ENCODE results near the gene OMP.

The OMP gene

GRCh38 chr11:77139201-77139600 is 36.6 kb downstream of the OMP start:
- DNase-seq (ENCODE audit: low read depth, low spot score): no peak

GRCh38 chr11:77140231-77140851 is 37.7 kb downstream of the OMP start:
- DNase-seq (ENCODE audit: low read depth, low spot score): no peak

DNA sequence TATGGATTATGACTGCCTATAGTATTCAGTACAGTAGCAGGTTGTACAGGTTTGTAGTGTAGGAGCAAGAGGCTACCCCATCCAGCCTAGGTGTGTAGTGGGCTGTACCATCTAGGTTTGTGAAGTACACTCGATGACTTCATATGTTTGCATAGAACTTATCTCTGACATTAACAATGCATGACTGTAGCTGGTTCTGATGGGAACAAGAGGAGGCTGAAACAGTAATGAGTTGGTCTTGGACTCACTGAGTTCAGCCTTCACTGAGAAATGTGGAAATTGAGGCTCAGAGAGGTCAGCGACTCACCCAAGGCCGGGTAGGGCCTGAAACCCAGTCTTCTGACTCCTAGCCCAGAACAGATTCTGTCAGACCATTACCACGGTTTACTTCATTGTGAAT is 38.4 kb downstream of the OMP start:
- DNase-seq (ENCODE audit: low read depth, low spot score): no peak

DNA sequence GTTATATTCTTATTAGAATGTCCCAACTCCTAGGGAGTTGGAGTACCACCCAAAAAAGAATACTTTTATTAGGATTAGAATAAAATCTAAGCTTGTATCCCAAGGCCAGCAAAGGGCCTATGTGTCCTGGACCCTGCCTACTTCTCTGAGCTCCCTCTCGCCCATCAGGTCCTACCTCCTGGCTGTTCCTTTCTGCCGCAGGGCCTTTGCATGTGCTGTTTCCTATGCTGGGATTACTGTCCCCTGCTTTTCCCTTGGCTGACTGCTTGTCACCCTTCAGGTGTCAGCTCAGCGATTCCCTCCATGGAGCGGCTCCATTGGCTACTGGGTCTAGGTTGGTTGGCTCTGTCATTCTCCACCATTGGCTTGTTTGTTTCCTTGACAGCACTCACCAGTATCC is 38.8 kb downstream of the OMP start:
- no peak for DNase-seq (ENCODE audit: low read depth, low spot score)

DNA sequence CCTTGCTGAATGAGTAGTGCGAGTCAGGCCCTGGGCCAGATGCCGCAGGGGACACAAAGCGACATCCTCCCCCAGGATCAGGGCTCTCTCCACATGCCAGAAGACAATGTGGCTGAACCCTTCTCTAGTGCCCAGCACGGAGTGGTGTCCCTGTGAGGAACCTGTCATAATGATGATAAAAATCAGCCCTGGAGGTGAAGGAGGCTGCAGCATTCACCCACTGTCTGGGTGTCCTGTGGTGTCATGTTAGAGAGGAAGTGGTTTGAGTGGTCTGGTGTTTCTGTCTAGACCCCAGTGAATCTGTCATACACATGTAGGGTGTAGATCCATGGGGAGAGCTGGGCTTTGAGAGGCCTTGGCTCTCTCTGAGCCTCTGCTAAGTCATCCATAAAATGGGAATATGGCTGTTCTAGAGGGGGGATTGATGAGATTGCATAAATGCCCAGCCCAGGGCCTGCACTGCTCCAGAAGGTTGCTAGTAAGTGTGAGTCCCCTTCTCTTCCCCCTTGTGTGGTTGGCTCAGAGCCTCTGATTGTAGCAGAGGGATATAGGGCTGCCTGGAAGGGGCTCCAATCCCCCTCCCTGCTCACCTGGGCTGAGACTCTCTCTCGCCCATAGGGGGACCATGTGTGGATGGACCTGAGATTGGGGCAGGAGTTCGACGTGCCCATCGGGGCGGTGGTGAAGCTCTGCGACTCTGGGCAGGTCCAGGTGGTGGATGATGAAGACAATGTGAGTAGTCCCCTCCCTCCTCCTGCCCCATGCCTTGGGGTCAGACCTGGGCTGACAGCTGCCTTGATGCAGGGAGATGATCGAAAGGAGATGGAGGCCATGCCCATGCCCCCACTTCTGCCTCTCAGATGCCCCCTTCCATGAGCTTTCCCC is 39.7 kb downstream of the OMP start:
- DNase-seq (ENCODE audit: low read depth, low spot score): no peak

DNA sequence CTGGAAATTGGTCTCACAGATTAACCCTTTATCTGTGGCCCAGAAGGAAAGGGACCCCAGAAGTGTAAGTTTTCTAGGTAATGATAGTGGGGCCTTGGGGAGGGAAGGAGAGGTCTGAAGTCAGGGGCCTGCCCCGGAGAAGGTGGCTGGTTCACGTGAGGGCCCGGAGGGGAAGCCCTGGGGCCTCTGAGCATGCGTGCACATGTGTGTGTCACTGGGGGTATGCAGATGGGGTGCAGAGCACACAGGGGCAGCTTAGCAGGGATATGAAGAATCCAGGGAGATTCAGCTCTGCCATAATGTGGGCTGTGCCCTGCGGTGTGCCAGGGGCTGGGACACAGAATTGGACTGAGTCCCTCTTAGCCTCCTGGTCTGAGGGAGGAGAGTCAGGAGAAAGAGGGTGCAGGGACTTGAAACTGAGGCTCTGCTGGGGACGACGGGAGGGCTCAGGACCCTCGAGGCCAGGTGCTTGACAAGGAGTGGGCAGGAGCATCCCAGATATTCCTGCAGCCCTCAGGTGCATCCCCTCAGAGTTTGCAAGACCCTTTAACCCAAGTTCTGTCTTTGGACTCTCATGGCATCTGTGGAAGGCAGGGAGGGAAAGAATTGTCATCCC is 40.9 kb downstream of the OMP start:
- no peak for DNase-seq (ENCODE audit: low read depth, low spot score)

- no peak for DNase-seq (ENCODE audit: low read depth, low spot score)
These were observed 41.7 kb downstream of the OMP start for GRCh38 chr11:77144196-77144856.

DNA sequence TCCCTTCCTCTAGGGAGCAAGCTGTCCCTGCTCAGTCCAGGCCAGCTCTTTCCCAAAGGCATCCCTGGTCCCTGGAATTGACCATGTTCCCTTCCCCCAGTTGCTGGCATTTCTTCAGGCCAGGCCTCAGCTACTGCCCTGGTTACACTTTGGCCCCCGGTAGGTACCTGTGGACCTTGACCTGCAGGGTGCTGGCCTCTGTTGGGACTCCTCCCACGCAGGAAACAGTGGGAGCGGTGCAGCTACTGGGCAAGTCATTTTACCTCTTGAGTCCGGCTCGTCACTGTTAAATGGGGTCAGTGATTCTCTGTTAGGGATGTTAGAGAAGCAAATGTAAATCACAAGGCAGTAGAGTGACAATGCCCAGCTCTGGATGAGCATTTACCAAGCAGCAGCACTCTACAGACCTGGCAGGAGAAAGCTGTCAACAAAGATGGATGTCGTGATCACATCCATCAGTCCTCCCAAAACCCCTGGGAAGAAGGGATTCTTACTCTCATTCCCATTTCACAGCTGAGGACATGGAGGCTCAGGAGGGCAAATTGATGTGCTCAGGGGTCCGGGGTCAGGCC is 42.3 kb downstream of the OMP start:
- no peak for DNase-seq (ENCODE audit: low read depth, low spot score)

DNA sequence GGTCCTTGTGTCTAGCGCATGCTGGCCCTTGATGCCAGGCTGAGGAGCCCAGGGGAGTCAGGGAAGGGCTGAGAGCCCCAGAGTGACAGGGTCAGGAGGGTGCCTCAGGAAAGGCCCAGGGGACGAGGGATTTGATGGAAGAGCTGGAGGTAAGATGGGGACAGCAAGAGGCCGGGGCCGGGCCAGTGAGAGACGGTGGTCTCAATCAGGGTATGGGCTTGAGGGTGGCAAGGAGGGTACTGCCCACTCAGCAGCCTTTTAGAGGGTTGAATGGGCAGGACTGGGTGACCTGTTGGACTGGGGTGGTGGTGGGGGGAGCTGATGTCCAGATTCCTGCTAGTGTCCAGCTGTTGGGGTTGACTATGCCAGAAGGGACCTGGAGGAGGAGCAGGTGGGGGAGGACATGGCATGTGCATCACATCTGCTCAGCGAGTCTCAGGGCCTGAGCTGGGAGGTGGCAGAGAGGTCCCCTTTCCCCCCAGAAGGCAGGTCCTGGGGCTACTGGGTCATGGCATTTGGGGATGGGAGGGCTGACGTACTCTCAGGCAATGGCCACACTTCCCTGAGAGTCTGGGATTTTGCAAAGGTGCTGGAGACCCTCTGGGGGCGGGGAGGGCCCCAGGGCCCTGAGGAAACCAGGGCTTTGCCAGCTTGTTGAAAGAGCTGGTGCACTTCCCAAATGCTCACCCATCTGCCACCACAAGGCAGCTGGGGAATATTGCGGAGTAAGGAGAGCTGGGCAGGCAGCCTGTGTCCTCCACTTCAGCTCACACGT is 43.8 kb downstream of the OMP start:
- DNase-seq (ENCODE audit: low read depth, low spot score): no peak

DNA sequence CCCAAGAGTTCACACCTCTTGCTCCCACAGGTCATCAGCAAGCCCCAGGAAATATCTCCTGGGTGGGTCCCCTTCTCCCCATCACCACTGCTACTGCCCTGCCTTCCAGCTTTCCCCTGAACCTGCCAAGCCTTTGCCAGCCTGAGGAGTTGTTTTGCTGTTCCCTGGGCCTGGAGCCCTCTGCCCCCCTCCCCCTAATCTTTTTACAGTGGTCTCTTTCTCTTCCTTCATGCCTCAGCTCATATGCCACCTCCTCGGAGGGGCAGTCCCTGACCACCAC is 44.3 kb downstream of the OMP start:
- DNase-seq (ENCODE audit: low read depth, low spot score): no peak

- DNase-seq (ENCODE audit: low read depth, low spot score): no peak
These were observed 45.2 kb downstream of the OMP start for GRCh38 chr11:77147668-77148321.

DNA sequence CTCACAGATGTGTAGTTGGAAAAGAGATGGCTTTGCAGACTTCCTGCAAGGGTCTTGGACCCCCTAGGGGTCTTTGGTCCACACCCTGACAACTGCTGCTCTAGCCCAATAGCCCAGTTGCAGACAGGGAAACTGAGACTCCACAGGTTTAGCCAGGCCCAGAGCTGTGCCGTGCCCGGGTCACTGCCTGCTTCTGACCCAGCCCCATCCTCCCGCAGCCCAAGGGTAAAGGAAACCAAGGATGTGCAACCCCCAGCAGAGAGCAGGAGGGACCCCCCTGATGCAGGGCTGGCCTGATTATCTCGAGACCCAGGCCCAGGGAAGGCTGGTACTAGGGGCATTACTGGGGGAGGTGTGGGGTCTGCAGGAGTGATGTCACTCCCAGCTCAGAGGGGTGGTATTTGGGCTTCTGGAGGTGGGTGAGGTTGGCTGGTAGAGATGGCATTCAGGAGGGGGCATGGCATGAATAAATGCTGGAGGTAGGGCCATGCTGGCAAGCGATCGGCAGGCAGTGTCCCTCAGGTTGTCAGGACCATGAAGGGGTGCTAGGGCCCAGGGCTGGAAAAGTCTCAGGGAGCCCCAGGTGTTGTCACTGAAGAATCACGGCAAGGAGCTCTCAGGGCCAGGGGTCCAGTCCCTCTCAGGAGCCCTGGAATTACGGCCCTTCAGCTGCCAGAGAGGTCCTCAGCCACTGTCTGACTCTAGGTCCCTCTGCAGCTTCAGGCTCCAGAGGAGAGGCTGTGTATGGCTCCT is 46.5 kb downstream of the OMP start:
- DNase-seq (ENCODE audit: low read depth, low spot score): no peak

GRCh38 chr11:77149716-77150392 is 47.2 kb downstream of the OMP start:
- no peak for DNase-seq (ENCODE audit: low read depth, low spot score)

DNA sequence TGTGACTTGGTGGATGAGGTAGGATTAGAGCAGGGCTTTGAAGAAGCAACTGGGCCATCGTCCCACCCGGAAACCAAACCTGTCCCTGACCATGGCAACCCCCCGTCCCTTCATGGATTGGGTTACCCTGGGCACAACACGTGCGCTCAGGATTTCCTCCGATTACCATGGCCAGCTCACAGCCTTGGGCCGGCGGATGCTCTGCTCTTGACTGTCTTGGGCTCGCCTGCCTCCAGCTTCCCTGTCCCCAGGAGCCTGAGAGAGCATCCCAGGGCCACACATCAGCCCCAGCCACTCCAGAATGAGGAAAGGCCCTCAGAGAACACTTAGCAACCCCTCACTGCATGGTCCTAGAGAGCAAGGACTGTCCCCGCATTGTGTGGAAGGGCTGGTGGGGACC is 48.2 kb downstream of the OMP start:
- no peak for DNase-seq (ENCODE audit: low read depth, low spot score)

DNA sequence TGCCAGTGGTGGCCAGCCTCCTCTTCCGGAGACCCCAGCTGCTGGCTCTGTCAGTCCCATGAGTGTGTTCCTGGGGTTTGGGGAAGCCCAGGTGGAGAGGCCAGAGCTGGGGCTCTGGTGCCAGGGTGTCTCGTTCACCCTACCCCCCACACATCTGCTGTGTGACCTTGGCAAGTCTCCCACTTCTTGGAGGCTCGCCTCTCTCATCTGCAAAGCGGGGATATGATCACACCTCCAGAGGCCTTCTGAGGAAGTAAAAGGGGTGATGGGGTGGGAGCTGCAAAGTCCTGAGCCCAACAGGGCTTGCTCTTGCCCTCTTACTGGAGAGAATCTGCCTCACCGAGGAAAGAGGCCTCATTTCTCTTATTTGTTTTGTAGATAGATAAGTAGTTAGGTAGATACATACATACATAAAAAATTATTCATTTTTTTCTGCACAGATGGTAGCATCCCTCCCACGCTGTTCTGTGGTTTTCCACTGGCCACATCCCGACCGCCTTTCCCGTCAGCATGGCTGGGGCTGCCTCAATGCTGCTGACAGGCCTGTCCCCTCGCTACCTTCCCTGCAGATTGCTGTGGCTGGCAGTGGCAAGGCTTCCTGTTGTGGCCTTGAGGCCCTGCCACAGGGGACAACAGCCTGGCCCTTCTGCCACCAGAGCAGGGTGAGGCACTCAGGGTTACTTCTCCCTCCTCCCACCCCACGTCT is 49.3 kb downstream of the OMP start:
- no peak for DNase-seq (ENCODE audit: low read depth, low spot score)

DNA sequence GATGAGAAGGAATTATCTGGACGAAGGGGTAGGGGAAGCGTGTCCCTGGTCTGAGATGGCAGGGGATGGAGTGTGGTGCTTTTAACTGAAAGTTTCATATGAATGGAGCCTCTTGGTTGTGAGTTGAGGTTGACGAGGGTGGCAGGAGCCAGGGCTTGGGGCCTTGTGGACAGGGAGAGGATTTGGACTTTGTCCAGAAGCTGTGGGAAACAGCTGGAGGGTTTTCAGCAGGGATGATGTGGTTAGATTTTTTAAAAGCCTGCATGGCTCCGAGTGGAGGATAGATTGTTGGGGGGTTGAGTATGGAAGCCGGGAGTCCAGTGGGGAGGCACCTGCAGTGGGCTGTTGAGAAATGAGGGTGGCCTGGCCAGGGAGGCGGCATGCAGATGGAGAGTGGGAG is 50.2 kb downstream of the OMP start:
- no peak for DNase-seq (ENCODE audit: low read depth, low spot score)
